HCT116 (cell line): ENCODE data around the gene BOLA2. TPM values are rescaled to one million over a fixed set of nuclear protein-coding genes. Genes with fewer than 3 reads are reported as not detected.
A peak's percentile ranks its signal among the peaks of the same experiment; 100 is the strongest.
"Not testable (repeated sequence)": the region's sequence is repeated elsewhere in the genome, so short reads cannot be mapped to it uniquely, and the experiment has no call there.

Experiments
- ATAC-seq: fragments of 200-7000 bp; cut with Tn5 transposase; 2 replicates; pipeline ENCODE4 v1.9.1; 2020; ENCODE audit warnings: mild to moderate bottlenecking, moderate library complexity
- BruUV-seq: library from RNA; stranded (reverse); fragments of 400-500 nt; replicated peaks from 2 replicates; lab custom pipeline; 2021; lab: Mats Ljungman, UMichigan
- CTCF ChIA-PET: fragments of 300-600 bp; sonication (Branson Sonifier 250); formaldehyde crosslinking; loops from one replicate; lab custom pipeline; 2021; ENCODE audit warnings: antibody characterized with exemption; lab: Charles Lee
- POLR2A ChIA-PET: fragments of 300-600, 350-600 bp; sonication (Branson Sonifier 250); formaldehyde crosslinking; loops from one replicate; lab custom pipeline; 2021; ENCODE audit warnings: antibody characterized with exemption; lab: Charles Lee
- RAD21 ChIA-PET, 2 experiments: fragments of 300-600 bp; sonication (Branson Sonifier 250); formaldehyde crosslinking; loops; one replicate each; lab custom pipeline; 2023; ENCODE audit warnings: low total read pairs in 2 of 2; ENCODE audit not compliant: uncharacterized antibody in 2 of 2, unreplicated experiment in 2 of 2, low non-redundant PET in 1 of 2; lab: Charles Lee
- DNase-seq: peaks from one replicate; pipeline ENCODE4 v3.0.0-alpha.2; 2010; ENCODE audit warnings: low read depth, low spot score
- H2AFZ ChIP-seq: fragments of 200-600 bp; shearing (Covaris generic), sonication (generic); 2 replicates; pipeline ENCODE4 v1.6.1; 2017; ENCODE audit warnings: low read depth, mixed run types, mixed read lengths, antibody characterized with exemption, low read length; ENCODE audit not compliant: poor library complexity, severe bottlenecking
- H3K27ac ChIP-seq: 2 replicates; pipeline ENCODE4 v1.5.1; 2012; ENCODE audit warnings: low read depth, low read length
- H3K27me3 ChIP-seq: fragments of 200-600 bp; sonication (generic); 2 replicates; pipeline ENCODE4 v1.6.1; 2016; ENCODE audit warnings: mixed run types, low read length, mixed read lengths; ENCODE audit not compliant: insufficient read depth
- H3K36me3 ChIP-seq, 2 experiments: fragments of 200-500 bp in 1 of 2; fragments of 200-600 bp in 1 of 2; sonication (Bioruptor generic) in 1 of 2; sonication (generic) in 1 of 2; 2 replicates each; pipeline versions ENCODE4 v1.5.1 to v1.6.1; 2014 to 2016; ENCODE audit warnings: low read length in 2 of 2, inconsistent platforms in 1 of 2, mixed read lengths in 1 of 2, mixed run types in 1 of 2; ENCODE audit not compliant: insufficient read depth in 2 of 2, control insufficient read depth in 1 of 2
- H3K4me1 ChIP-seq, 2 experiments: fragments of 200-600 bp in 1 of 2; sonication (generic) in 1 of 2; 2 replicates each; pipeline versions ENCODE4 v1.5.1 to v1.6.1; 2012 to 2017; ENCODE audit warnings: low read length in 2 of 2, inconsistent platforms in 1 of 2, mild to moderate bottlenecking in 1 of 2, mixed read lengths in 1 of 2, mixed run types in 1 of 2, moderate library complexity in 1 of 2; ENCODE audit not compliant: insufficient read depth in 2 of 2, control insufficient read depth in 1 of 2
- H3K4me2 ChIP-seq: fragments of 200-600 bp; sonication (generic); 2 replicates; pipeline ENCODE4 v1.6.1; 2017; ENCODE audit warnings: mixed run types, low read length, mixed read lengths
- H3K4me3 ChIP-seq, 2 experiments: fragments of 200-600 bp in 1 of 2; sonication (generic) in 1 of 2; replicated peaks in 1 of 2; 2 replicates each; pipeline ENCODE4 v1.5.1; 2011 to 2016; ENCODE audit warnings: low read length in 2 of 2, control low read depth in 1 of 2, low read depth in 1 of 2, mild to moderate bottlenecking in 1 of 2, mixed read lengths in 1 of 2, mixed run types in 1 of 2
- H3K79me2 ChIP-seq: fragments of 200-600 bp; sonication (generic); 2 replicates; pipeline ENCODE4 v1.6.1; 2017; ENCODE audit warnings: mild to moderate bottlenecking, mixed run types, low read length, moderate library complexity, mixed read lengths; ENCODE audit not compliant: insufficient read depth
- H3K9ac ChIP-seq: fragments of 200-600 bp; sonication (generic); 2 replicates; pipeline ENCODE4 v1.6.1; 2016; ENCODE audit warnings: low read length, mixed read lengths
- H3K9me2 ChIP-seq: fragments of 200-600 bp; sonication (generic), shearing (Covaris generic); 2 replicates; pipeline ENCODE4 v1.6.1; 2017; ENCODE audit warnings: mixed run types, mild to moderate bottlenecking, moderate library complexity; ENCODE audit not compliant: insufficient read depth
- H3K9me3 ChIP-seq, 2 experiments: fragments of 200-500 bp in 1 of 2; fragments of 200-600 bp in 1 of 2; sonication (Bioruptor generic) in 1 of 2; sonication (generic) in 1 of 2; 2 replicates each; pipeline ENCODE4 v1.6.1; 2014 to 2017; ENCODE audit warnings: low read length in 2 of 2, mixed read lengths in 2 of 2, inconsistent platforms in 1 of 2, low read depth in 1 of 2, mild to moderate bottlenecking in 1 of 2, mixed run types in 1 of 2, moderate library complexity in 1 of 2; ENCODE audit not compliant: control insufficient read depth in 1 of 2, insufficient read depth in 1 of 2
- H4K20me1 ChIP-seq: fragments of 200-600 bp; sonication (generic), shearing (Covaris generic); 2 replicates; pipeline ENCODE4 v1.6.1; 2017; ENCODE audit warnings: mixed run types, mild to moderate bottlenecking, moderate library complexity; ENCODE audit not compliant: insufficient read depth
- intact Hi-C: fragments of 100-400 bp; cut with micrococcal nuclease; formaldehyde crosslinking; loops from 2 replicates; pipeline ENCODE4 v1.10.0; 2022
- total RNA-seq: library from RNA; stranded (reverse); gene quantifications from one replicate; pipeline ENCODE4 v1.2.1, GENCODE V29; 2021; ENCODE audit not compliant: unreplicated experiment

BOLA2 gene
- total RNA-seq, 1 experiment from 2014 or later = 9.5 TPM

DNA sequence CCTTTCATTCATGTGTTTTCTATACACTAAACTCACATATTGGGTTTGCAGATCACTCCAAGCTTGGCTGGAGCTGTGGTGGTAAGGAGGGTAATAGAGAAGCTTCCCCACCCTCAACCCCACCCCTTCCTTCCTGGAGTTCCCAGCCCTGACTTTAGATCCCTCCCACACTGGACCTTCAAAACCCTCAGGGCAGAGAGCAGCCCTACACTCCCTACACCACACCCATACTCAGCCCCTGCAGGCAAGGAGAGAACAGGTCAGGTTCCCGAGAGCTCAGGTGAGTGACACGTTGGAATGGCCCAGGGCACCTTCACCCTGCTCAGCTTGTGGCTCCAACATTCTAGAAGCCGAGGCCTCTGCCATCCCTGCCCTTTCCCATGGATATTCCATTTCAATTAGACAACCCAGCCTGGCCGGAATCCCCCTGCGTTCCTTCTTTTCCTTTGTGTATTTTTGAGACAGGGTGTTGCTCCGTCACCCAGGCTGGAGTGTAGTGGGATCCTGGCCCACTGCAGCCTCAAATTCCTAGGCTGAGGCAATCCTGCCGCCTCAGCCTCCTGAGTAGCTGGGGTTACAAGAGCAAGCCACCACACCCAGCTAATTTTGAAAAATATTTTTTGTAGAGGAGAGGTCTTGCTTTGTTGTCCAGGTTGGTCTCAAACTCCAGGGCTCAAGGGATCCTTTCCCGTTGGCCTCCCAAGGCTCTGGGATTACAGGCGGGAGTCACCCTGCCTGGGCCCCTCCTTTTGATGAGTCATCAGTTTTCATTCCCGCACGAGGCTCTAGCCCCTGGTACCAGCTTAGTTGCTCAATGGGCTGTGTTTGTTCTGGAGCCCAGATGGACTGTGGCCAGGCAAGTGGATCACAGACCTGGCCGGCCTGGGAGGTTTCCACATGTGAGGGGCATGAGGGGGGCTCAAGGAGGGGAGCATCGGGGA lies 5.8 kb upstream of the BOLA2 start, which contains the start of gene SULT1A4:
SULT1A4 (plus strand) TSS at position 208 of the 941 bp plus-strand sequence. CDS start 1,473 bp downstream, outside the sequence.
- POLR2A ChIA-PET, H3K4me1 ChIP-seq, CTCF ChIA-PET, H3K9me3 ChIP-seq, RAD21 ChIA-PET, H3K4me3 ChIP-seq, H3K36me3 ChIP-seq, H3K9ac ChIP-seq, H3K79me2 ChIP-seq, intact Hi-C loops, H3K9me2 ChIP-seq, H3K27ac ChIP-seq, H2AFZ ChIP-seq, DNase-seq, H3K27me3 ChIP-seq, H3K4me2 ChIP-seq, BruUV-seq, H4K20me1 ChIP-seq: not testable (repeated sequence)
- ATAC-seq = peak; percentile 74

DNA sequence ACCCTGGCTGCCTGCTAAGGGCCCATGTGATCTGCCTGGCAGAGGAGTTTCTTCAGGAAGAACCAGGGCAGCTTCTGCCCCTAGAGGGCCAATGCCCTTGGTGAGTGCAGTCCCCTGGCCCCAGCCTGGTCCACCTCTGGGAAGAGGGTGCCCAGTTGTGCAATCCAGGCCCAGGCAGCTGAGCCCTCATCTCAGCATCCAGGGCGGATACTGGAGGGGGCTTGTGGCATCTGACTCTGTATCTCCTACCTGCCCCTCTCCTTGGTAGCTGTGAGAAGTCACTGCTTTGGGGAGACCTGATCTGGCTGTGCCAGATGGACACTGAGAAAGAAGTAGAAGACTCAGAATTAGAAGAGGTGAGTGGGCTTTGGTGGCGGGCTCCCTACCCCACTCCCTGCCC lies 3.5 kb upstream of the BOLA2 start:
- H3K27ac ChIP-seq, RAD21 ChIA-PET, BruUV-seq, H2AFZ ChIP-seq, ATAC-seq, H3K9me2 ChIP-seq, H3K27me3 ChIP-seq, H3K4me2 ChIP-seq, H3K4me1 ChIP-seq, H3K79me2 ChIP-seq, H3K36me3 ChIP-seq, H3K4me3 ChIP-seq, H3K9ac ChIP-seq, H4K20me1 ChIP-seq, DNase-seq, H3K9me3 ChIP-seq, intact Hi-C loops, CTCF ChIA-PET, POLR2A ChIA-PET: not testable (repeated sequence)

DNA sequence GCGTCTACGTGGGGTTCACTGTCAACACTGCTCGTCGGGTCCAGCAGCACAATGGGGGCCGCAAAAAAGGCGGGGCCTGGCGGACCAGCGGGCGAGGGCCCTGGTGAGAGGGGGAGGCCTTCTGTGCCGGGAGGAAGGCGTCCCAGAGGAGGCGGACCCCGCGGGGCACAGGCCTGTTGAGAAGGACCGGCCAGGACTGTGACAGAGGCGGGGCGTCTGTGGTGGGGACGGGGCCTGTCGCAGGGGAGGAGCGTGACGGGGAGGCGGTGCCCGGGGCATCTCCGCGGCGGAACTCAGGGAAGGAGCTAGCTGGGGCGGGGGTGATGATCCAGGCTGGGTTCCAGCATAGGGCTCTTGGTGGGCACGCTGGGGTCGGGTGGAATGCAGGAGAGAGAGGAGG lies 677 bp upstream of the BOLA2 start:
- H3K36me3 ChIP-seq, POLR2A ChIA-PET, H3K27ac ChIP-seq, H3K27me3 ChIP-seq, H2AFZ ChIP-seq, H3K9me3 ChIP-seq, RAD21 ChIA-PET, H3K4me3 ChIP-seq, CTCF ChIA-PET, H3K4me2 ChIP-seq, DNase-seq, H3K9me2 ChIP-seq, intact Hi-C loops, H3K9ac ChIP-seq, H3K79me2 ChIP-seq, H4K20me1 ChIP-seq, BruUV-seq, H3K4me1 ChIP-seq: not testable (repeated sequence)
- ATAC-seq = peak; percentile 79

DNA sequence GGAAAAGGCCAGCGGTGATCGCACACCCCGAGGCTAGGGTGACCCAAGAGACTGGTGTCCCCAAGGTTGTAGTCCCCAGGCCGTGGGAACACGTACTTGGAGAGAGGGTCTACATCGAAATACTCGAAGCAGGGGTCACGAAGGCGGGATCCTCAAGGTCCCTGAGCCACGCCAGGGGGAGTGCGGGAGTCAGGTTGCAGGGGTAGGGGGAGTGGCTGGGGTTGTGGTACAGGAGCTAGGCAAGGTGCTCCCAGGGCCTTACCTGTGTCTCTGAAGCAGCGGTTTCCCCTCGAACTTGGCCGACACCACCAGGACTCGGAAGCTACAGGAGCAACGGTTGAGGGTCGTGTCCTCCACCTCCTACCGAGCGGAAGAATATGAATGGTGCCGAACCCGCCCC lies 397 bp downstream of the BOLA2 start:
- H3K36me3 ChIP-seq, POLR2A ChIA-PET, RAD21 ChIA-PET, H3K27ac ChIP-seq, BruUV-seq, intact Hi-C loops, H3K4me1 ChIP-seq, H3K79me2 ChIP-seq, H3K4me3 ChIP-seq, H3K9ac ChIP-seq, H3K9me3 ChIP-seq, H3K9me2 ChIP-seq, H3K4me2 ChIP-seq, CTCF ChIA-PET, H3K27me3 ChIP-seq, DNase-seq, H2AFZ ChIP-seq, H4K20me1 ChIP-seq: not testable (repeated sequence)
- peak; percentile 57 for ATAC-seq
